A673 (cell line): ENCODE results near the gene KIAA0040. TPM values are rescaled to one million over a fixed set of nuclear protein-coding genes. Genes with fewer than 3 reads are reported as not detected.

Experiments used
- BruUV-seq: library from RNA; stranded (reverse); fragments of 400-500 nt; replicated peaks from 2 replicates; lab custom pipeline; 2021; lab: Mats Ljungman, UMichigan
- CTCF ChIA-PET: fragments of 300-600 bp; sonication (Branson Sonifier 250); formaldehyde crosslinking; loops from one replicate; lab custom pipeline; 2022; ENCODE audit warnings: antibody characterized with exemption; lab: Charles Lee
- POLR2A ChIA-PET: fragments of 300-600 bp; sonication (Branson Sonifier 250); formaldehyde crosslinking; loops from one replicate; lab custom pipeline; 2022; ENCODE audit warnings: antibody characterized with exemption; ENCODE audit not compliant: low non-redundant PET; lab: Charles Lee
- DNase-seq: peaks from one replicate; pipeline ENCODE4 v3.0.0-alpha.2; 2015; ENCODE audit warnings: low spot score
- H3K27ac ChIP-seq: fragments of 200-600 bp; sonication (generic); 2 replicates; pipeline ENCODE4 v1.5.1; 2016; ENCODE audit warnings: mixed run types, low read depth, mild to moderate bottlenecking, mixed read lengths, antibody characterized with exemption, low read length; ENCODE audit not compliant: poor library complexity, severe bottlenecking
- H3K27me3 ChIP-seq: fragments of 200-600 bp; sonication (generic); replicated peaks from 2 replicates; pipeline ENCODE4 v1.6.1; 2017; ENCODE audit warnings: mixed run types, low read depth, mild to moderate bottlenecking, mixed read lengths, antibody characterized with exemption, low read length; ENCODE audit not compliant: insufficient read depth, poor library complexity
- H3K36me3 ChIP-seq: fragments of 200-600 bp; sonication (generic); 2 replicates; pipeline ENCODE4 v1.6.1; 2016; ENCODE audit warnings: mixed run types, mild to moderate bottlenecking, mixed read lengths, antibody characterized with exemption, low read length; ENCODE audit not compliant: insufficient read depth, poor library complexity, severe bottlenecking
- H3K4me1 ChIP-seq: fragments of 200-600 bp; sonication (generic); 2 replicates; pipeline ENCODE4 v1.6.1; 2017; ENCODE audit warnings: mixed run types, mild to moderate bottlenecking, mixed read lengths, antibody characterized with exemption, low read length; ENCODE audit not compliant: insufficient read depth, poor library complexity, severe bottlenecking
- H3K4me3 ChIP-seq: fragments of 200-600 bp; sonication (generic); 2 replicates; pipeline ENCODE4 v1.5.1; 2016; ENCODE audit warnings: low read depth, mixed run types, mild to moderate bottlenecking, mixed read lengths, low read length; ENCODE audit not compliant: poor library complexity, severe bottlenecking
- H3K9me3 ChIP-seq: fragments of 200-600 bp; sonication (generic); 2 replicates; pipeline ENCODE4 v1.6.1; 2016; ENCODE audit warnings: mixed run types, low read depth, mild to moderate bottlenecking, mixed read lengths, antibody characterized with exemption, low read length; ENCODE audit not compliant: poor library complexity, severe bottlenecking
- CTCF ChIP-seq: fragments of 300-800, 200-600 bp; sonication (generic); conservative IDR thresholded peaks from 2 replicates; pipeline ENCODE4 v1.5.1; 2017; ENCODE audit warnings: low read depth, mild to moderate bottlenecking, antibody characterized with exemption, low read length, moderate library complexity, mixed read lengths
- EZH2 ChIP-seq: fragments of 200-600 bp; sonication (generic); IDR thresholded peaks from 2 replicates; pipeline ENCODE4 v1.6.1; 2017; ENCODE audit warnings: borderline replicate concordance, low read depth, mild to moderate bottlenecking, mixed read lengths, antibody characterized with exemption, low read length; ENCODE audit not compliant: poor library complexity, severe bottlenecking
- intact Hi-C: fragments of 100-400 bp; cut with micrococcal nuclease; formaldehyde crosslinking; loops from one replicate; pipeline ENCODE4 v1.10.0; 2022; ENCODE audit not compliant: unreplicated experiment
- total RNA-seq: library from RNA; stranded (reverse); gene quantifications from 2 replicates; pipeline ENCODE4 v1.2.3, GENCODE V29; 2021

Gene KIAA0040
- total RNA-seq, 1 experiment from 2014 or later, result not detected

- Histone ChIP-seq H3K4me3 (no peak overlapping the region), H3K36me3 (no peaks in the 10 kb centered on the region), H3K27ac (no peak overlapping the region), H3K9me3 (no peaks in the 10 kb centered on the region), H3K27me3 (no peaks in the 10 kb centered on the region), H3K4me1 (no peaks in the 10 kb centered on the region)
- BruUV-seq, result no TSS peak
- no peak for DNase-seq
- ChIA-PET POLR2A (no interaction called here), CTCF (interaction anchor here (0.6 kb wide), 1 partner anchor 99 kb away, joined by 4 read pairs; no protein-coding TSS in a partner anchor)
- intact Hi-C loops, result loop anchor here (10.0 kb wide), 1 partner anchor 346 kb away; no protein-coding TSS in a partner anchor
- TF ChIP-seq CTCF, result no peak
- no peak for TF ChIP-seq EZH2
Measured at GRCh38 chr1:175120511-175120910, 72.1 kb downstream of the KIAA0040 start.

- H3K4me1 ChIP-seq, result no peaks in the 10 kb centered on the region
- ChIA-PET CTCF (no interaction called here), POLR2A (no interaction called here)
- no peaks in the 10 kb centered on the region for H3K27me3 ChIP-seq
- H3K9me3 ChIP-seq, result peaks cover 2% of the 10 kb centered on the region
- H3K4me3 ChIP-seq, result no peak overlapping the region
- DNase-seq, result no peak
- intact Hi-C loops, result no loop called here
- H3K27ac ChIP-seq, result no peak overlapping the region
- TF ChIP-seq EZH2, result no peak
- no peak for TF ChIP-seq CTCF
- H3K36me3 ChIP-seq, result no peaks in the 10 kb centered on the region
- BruUV-seq, result no TSS peak
Measured at GRCh38 chr1:175118375-175119367, 73.9 kb downstream of the KIAA0040 start.

- intact Hi-C loops, result no loop called here
- ChIA-PET POLR2A (no interaction called here), CTCF (no interaction called here)
- H3K36me3 ChIP-seq, result no peaks in the 10 kb centered on the region
- TF ChIP-seq CTCF (no peak), EZH2 (no peak)
- no peak overlapping the region for H3K4me3 ChIP-seq
- H3K27ac ChIP-seq, result no peak overlapping the region
- H3K4me1 ChIP-seq, result no peaks in the 10 kb centered on the region
- peaks cover 7% of the 10 kb centered on the region for H3K9me3 ChIP-seq
- BruUV-seq, result no TSS peak
- DNase-seq, result no peak
- no peaks in the 10 kb centered on the region for H3K27me3 ChIP-seq
Measured at GRCh38 chr1:175116903-175117302, 75.7 kb downstream of the KIAA0040 start.
